ENCODE data around the gene CBFA2T3. TPM values are rescaled to one million over a fixed set of nuclear protein-coding genes. Genes with fewer than 3 reads are reported as not detected.
"Not testable (repeated sequence)": the region's sequence is repeated elsewhere in the genome, so short reads cannot be mapped to it uniquely, and the experiment has no call there.

Gene CBFA2T3
- total RNA-seq, 1 experiment from 2014 or later: 0.64 TPM

DNA sequence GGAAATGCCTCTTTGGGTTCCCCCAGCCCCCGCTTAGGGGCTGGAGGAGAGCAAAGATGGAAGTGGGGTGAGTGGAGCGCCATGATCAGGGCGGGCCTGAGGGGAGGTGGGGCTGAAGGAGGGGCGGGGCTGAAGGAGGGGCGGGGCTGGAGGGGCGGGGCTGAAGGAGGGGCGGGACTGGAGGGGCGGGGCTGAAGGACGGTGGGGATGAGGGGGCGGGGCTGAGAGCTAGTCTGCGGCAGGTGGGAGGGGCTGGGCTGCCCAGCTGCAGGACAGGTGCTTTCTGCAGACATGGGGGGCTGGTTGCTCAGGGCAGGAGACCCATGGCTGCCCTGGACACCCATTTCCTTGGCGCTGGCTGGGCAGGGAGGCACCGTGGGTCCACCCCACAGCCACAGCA lies 71.4 kb downstream of the CBFA2T3 start:
- in situ Hi-C loops (cut with HindIII; ENCODE audit: low sequenced_read_pairs): no loop called here
- DNase-seq (ENCODE audit: low spot score): no peak

DNA sequence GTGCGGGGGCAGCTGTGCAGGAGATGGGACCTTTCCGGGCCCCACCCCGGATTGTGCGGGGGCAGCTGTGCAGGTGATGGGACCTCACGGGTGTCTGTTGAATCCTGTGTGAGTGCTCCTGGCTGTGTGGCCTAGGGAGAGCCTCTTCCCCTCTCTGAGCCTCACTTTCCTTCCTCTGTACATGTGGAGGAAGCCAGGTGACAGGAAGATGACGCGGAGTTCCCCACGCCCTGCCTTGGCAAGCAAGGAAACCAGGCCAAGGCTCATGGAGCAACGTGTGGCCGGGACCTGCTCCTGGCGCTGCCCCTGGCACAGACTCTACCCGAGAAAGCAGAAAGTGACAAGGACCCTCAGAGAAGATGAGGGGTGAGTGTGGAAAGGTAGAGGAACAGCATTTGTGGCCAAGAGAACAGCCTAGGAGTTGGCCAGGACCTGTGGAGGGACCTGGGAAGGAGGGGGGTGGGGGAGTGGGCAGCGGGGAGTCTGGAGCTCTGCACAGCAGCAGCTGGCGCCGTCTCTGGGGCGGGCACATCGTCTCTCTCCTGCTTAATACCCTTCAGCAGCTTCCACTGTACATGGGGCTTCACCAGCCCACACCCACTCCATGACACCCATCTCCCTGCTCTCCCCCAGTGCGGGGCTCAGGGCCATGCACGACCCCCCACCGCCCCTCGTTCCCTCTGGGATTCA lies 72.2 kb downstream of the CBFA2T3 start:
- peak; percentile 52 for DNase-seq (ENCODE audit: low spot score)
- in situ Hi-C loops (cut with HindIII; ENCODE audit: low sequenced_read_pairs): no loop called here

DNA sequence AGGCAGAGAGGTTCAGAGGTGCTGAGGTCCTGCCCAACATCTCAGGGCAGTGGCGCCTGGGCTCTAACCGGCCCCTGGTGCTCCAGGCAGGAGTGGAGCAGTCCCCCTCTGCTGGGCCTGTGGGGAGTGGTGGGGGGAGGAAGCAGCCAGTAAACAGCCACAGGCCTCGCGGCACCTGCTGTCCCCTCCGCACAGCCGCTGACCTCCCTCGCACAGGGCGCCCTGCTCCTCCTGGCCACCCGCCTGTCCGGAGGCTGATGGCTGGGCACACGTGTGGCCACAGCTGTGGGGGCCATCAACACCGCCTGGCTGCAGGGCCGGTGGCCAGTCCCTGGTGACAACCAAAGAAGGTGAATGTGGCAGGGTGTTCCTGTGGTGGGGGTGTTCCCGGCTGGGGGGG lies 73.7 kb downstream of the CBFA2T3 start:
- no peak for DNase-seq (ENCODE audit: low spot score)
- in situ Hi-C loops (cut with HindIII; ENCODE audit: low sequenced_read_pairs): no loop called here

DNA sequence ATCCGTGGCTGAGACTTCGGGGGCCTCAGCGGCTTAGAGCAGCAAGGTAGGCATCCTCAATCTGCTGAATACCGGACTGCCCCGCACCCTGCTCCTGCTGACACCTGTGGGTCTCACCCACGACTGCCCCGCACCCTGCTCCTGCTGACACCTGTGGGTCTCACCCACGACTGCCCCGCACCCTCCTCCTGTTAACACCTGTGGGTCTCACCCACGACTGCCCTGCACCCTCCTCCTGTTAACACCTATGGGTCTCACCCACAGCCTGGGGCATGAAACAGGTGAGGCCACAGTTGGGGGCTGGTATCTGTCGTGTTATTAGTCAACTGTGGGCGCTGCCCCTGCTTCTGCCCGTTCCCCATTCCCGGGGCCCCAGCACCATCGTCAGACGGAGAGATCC lies 74.3 kb downstream of the CBFA2T3 start:
- no peak for DNase-seq (ENCODE audit: low spot score)
- in situ Hi-C loops (cut with HindIII; ENCODE audit: low sequenced_read_pairs): no loop called here

DNA sequence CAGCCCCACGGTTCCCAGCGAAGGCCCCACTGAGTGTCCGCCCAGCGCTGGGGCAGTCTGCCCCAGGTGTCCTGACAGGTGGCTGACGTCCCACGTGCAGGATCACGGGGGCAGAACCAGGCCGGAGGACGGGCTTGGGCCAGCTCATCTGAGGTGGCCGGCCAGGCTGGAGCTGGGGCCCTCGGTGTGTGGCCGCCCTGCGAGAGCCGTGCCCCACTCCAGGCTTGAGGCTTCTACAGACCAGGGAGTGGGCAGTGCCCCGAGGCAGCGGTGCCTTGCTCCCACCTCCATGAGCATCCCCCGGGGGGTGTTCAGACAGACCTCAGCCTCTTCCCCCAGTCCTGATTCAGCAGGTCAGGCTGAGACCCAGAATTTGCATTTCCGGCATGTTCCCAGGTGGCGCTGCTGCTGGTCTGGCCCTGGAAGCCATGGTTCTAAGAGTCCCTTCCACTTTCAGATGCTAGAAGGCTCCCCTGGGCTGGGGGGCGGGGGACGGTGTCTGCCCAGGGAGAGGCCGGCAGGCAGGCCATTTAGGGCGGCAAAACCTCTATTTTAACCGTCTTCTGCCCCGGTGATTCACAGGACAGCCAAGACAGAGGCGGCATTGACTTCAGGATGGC lies 75.2 kb downstream of the CBFA2T3 start:
- peak; percentile 43 for DNase-seq (ENCODE audit: low spot score)
- in situ Hi-C loops (cut with HindIII; ENCODE audit: low sequenced_read_pairs): no loop called here

DNA sequence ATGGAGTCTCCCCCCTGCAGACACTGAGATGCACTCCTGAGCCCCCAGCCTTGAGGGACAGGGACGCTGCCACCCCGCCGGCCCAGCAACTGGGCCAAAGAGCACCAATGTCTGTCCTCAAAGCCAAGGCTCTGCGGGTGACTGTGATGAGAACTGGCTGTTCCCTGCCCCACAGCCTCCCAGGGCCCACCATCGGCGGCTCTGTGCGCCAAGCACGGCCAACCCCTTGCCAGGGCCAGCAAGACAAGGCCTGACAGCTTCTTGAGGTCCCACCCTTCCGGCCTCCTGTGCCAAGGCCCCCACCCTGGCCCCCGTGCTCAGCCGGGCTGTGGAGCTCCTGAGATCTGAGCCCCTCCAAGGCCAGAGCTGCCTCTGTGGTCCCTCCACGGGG lies 76.3 kb downstream of the CBFA2T3 start:
- in situ Hi-C loops (cut with HindIII; ENCODE audit: low sequenced_read_pairs): no loop called here
- DNase-seq (ENCODE audit: low spot score): peak; percentile 70

DNA sequence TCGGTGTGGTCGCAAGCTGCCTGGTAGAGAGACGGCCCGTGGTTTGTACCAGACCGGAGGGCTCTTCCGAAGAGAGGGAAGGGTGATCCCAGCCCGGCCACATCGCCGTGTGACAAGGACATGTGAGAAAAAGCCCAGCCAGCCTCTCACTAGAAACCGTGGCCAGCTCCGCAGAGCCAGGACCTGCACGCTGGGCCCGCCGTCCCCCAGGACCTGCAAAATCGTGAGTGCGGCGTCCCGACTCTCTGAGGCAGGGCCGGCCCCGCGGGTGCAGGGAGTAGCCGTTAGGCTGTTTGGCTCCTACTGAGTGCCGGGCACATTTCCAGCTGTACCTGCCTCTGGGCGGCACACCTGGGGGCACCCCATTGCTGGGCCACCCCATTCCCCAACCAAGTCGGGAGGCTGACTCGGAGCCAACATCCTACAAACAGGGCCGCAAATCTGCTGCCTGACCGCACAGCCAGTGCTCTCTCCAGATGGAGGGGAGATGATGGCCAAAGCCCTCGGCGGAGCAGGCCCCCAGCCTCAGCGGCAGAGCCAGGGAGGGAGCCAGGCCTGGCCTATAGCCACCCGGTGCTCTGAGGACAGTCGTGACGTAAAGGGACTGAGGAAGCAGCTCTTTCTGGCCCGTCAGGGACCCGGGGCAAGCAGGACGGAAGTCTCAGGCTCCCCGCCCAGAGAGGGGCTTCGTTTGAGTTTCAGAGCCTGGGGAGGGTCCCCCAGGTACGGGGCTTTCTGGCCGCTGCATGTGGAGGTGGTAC lies 76.9 kb downstream of the CBFA2T3 start:
- DNase-seq (ENCODE audit: low spot score): peak; percentile 69
- in situ Hi-C loops (cut with HindIII; ENCODE audit: low sequenced_read_pairs): no loop called here

DNA sequence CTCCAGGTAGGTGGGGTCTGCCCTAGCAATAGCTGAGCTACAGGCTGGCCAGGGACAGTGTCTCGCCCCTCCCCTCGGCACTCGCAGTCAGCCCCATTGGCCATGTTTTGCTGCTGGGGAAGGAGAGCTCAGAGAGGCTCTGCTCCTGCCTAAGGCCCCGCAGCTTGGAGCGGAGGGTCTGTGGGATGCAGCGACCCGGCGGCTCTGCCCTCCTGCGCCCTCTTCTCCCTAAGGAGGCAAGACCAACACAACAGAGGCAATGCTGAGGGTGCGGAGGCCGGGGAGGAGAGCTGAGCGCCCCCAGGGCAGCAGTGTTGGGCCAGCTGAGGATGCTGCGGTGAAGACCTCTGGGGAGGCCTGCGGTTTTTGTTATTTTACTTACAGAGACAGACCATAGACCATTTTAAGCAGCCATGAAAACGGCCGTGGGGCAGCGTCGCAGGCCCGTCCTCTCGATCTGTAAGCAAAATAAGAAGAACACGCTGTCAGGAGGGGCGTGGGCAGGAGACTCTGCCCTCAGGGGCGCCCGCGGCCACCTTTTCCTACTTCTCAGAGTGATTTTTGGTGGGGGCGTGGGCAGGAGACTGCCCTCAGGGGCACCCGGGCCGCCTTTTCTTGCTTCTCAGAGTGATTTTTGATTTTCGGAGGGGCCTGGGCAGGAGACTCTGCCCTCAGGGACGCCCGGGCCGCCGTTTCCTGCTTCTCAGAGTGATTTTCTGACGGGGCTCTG lies 79.1 kb downstream of the CBFA2T3 start:
- in situ Hi-C loops (cut with HindIII; ENCODE audit: low sequenced_read_pairs): no loop called here
- DNase-seq (ENCODE audit: low spot score): no peak

DNA sequence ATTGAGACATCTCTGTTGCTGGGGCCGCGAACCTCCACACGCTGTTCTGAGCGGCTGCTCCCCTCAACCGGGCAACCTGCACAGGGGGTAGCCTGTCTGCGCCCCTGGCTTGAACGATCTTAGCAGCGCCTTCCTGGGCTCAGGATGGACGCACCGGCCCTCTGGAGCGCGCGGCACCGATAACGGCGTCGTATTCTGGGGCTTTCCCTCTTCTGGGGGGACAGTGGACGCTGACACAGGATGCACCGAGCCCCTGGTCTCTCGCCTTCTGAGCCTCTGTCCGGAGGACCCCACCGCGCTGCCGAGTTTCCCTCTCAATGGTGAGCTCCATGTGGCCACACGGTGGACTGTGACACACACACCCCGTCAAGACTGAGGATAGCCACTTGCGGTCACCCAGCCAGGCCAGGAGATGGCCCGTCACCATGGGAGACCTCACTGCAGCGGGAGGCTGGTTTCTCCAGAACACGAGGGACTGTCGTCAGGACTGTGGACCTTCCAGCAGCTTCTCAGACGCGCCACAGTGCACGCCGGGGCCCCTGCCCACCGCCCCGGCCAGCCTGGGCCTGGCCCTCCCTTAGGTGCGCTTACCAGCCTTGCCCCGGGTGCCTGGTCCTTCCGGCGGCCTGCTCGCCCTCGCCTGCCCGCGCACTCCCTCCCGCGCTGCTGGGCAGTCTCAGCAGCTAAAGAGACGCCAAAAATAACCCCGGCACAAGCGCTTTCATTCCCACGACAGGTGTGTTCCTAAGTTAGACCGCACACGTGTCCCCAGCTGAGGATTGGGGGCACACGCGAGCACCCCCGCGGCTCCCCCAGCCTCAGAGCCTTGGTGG lies 80.6 kb downstream of the CBFA2T3 start:
- peak; percentile 50 for DNase-seq (ENCODE audit: low spot score)
- in situ Hi-C loops (cut with HindIII; ENCODE audit: low sequenced_read_pairs): no loop called here

DNA sequence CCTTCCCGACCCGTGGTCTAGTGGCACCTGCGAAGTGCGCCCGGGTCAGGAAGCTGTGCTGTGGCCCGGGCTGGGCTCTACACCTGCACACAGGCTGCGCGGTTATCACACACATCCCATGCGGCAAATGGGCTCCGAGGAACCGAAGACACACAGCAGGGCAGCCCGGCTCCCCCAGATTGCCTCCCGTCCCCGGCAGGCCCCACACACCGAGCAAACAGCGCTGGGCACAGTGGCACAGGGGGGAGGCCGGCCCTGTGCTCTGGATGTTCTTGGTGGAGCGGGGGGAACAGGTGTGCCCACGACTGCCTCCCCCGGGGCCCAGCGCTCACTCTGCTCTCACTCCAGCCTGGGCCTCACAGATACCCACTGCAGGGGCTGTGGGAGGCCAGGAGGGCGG lies 81.7 kb downstream of the CBFA2T3 start:
- in situ Hi-C loops (cut with HindIII; ENCODE audit: low sequenced_read_pairs): no loop called here

DNA sequence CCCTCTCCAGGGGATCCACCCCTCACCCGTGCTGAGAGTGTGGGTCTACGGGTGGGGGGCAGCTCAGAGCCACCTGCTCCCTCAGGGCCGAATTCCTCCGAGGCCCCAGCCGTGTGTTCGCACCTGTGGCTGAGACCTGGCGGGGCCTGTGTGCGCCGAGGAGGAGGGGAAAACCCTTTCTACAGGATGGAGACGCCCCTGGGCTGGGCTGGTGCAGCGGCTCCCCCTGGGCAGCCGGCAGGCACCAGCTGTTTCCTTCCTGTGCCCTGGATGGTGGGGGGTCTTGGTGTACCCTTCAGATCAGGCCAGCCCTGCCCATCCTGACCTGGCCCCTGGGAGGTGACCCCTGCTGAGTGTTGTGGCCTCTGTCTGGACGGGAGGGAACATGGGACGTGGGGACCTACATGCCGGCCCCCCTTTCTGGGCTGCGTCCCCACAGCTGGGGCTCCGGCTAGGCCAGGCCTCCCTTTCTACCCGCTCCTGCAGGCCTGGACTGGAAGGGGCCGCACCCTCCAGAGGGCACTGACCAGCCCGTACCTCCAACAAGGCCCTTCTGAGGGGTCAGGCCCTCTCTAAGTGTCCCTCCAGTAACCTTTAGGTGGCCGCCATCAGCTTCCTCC lies 82.2 kb downstream of the CBFA2T3 start:
- in situ Hi-C loops (cut with HindIII; ENCODE audit: low sequenced_read_pairs): no loop called here
- DNase-seq (ENCODE audit: low spot score): no peak

More for the DNA sequence above, 81.7 kb downstream of the CBFA2T3 start:
- DNase-seq (ENCODE audit: low spot score): no peak

DNA sequence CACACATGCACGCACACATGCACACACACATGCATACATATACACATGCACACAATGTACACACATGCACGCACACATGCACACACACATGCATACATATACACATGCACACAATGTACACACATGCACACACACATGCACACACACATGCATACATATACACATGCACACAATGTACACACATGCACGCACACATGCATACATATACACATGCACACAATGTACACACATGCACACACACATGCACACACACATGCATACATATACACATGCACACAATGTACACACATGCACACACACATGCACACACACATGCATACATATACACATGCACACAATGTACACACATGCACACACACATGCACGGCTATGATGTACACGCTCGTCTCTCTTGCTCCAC lies 82.7 kb downstream of the CBFA2T3 start:
- in situ Hi-C loops (cut with HindIII; ENCODE audit: low sequenced_read_pairs); DNase-seq (ENCODE audit: low spot score): not testable (repeated sequence)

DNA sequence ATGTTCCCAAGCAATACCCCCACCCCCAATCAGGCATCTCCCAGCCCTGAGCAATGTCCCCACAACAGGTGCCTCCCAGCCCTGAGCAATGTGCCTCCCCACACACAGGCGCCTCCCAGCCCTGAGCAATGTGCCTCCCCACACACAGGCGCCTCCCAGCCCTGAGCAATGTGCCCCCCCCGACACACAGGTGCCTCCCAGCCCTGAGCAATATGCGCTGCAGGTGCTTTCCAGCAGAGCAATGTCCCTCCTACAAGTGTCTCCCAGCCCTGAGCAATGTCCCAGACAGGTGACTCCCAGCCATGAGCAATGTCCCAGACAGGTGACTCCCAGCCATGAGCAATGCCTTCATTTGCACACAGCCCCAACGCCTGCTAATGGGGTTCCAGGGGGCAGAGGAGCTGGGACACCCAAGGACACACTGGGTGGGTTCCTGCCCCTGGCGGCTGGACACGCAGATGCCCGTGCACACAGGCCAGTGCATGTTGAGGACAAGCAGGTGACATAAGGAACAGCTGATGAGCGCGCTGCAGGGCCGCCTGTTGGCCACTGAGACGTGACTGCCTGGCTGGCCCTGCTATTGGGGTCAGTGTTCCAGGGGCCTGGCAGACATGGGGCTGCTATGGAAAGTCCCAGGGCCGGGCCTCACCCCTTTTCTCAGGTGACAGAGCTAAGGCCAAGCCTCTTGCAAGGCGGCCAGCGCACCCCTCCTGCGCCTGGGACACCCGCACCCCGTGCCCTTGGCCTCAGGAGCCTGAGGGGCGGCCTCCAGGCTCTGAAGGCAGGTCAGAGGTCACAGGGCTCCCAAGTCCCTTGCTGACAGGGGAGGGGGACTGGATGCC lies 83.7 kb downstream of the CBFA2T3 start:
- in situ Hi-C loops (cut with HindIII; ENCODE audit: low sequenced_read_pairs): no loop called here
- DNase-seq (ENCODE audit: low spot score): peak; percentile 44

DNA sequence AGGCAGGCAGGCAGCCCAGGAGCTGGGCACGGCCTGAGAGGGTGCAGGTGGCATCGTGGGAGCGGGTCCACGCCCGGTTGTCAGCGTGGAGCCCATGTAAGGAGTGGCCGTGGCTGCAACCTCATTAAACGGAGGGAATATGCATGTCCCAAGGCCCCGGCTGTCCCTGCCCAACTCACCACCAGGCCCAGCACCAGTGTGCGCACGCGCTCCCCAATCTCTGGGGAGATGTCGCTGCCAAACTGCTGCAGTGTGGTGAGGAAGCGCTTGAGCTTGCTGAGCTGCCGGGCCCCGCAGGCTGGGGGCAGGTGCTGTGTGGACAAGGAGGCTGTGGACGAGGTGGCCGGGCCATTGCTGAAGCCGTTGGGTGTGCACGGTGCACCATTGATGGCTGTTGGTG lies 84.9 kb downstream of the CBFA2T3 start:
- in situ Hi-C loops (cut with HindIII; ENCODE audit: low sequenced_read_pairs): no loop called here
- DNase-seq (ENCODE audit: low spot score): peak; percentile 34

DNA sequence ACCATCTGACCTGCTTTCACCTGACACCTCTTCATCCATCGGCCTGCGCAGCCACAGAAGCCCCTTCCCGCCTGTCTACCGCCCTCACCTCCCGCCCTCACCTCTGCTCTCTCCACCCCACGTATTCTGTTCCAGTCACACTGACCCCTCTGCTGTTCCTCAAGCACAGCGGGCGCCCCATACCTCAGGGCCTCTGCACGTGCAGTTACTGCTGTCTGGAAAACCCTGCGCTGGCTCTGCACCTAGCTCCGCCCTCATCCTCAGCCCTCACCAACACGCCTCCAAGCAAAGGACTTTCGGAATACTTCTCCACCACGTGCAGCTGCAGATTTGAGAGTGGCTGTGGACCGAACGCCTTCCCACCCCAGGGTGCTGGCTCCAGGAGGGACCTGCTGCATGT lies 85.9 kb downstream of the CBFA2T3 start:
- DNase-seq (ENCODE audit: low spot score): no peak
- in situ Hi-C loops (cut with HindIII; ENCODE audit: low sequenced_read_pairs): no loop called here

DNA sequence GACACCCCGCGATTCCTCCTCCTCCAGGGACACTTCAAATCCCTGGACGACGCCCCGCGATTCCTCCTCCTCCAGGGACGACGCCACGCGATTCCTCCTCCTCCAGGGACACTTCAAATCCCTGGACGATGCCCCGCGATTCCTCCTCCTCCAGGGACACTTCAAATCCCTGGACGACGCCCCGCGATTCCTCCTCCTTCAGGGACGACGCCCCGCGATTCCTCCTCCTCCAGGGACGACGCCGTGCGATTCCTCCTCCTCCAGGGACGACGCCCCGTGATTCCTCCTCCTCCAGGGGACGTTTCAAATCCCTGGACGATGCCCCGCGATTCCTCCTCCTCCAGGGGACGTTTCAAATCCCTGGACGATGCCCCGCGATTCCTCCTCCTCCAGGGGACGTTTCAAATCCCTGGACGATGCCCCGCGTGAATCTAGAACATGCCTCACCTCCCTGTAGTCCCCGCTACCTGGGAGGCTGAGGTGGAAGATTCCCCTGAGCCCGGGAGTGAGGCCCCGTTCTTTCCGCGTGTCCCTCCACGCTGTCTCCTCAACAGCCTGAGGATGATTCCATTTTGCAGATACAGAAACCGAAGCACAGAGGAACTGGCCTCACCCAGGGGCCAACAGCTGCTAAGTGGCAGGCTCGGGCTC lies 87.2 kb downstream of the CBFA2T3 start:
- DNase-seq (ENCODE audit: low spot score); in situ Hi-C loops (cut with HindIII; ENCODE audit: low sequenced_read_pairs): not testable (repeated sequence)

Data from G401 (cell line).